ENCODE data around the gene MYL7. TPM values are rescaled to one million over a fixed set of nuclear protein-coding genes. Genes with fewer than 3 reads are reported as not detected.

Gene MYL7
- total and polyA plus RNA-seq, 10 donors, result 0.22 to 1.6 TPM; not detected in 8

GRCh38 chr7:44153948-44154335, 12.8 kb upstream of the MYL7 start:
- H3K4me1 ChIP-seq, result peaks cover 0 to 18% (median 4%) of the 10 kb centered on the region in 6 donors
- H3K9me3 ChIP-seq, result no peaks in the 10 kb centered on the region
- H3K4me3 ChIP-seq, result no peak overlapping the region
- H3K36me3 ChIP-seq, result no peaks in the 10 kb centered on the region
- no peak overlapping the region for H3K27ac ChIP-seq
- no peak for TF ChIP-seq CTCF (IDR thresholded peaks at IDR 0.05 in 8 of 11, conservative IDR thresholded peaks at IDR 0.05 in 3 of 11)
- TF ChIP-seq POLR2AphosphoS5 (IDR thresholded peaks at IDR 0.05), result no peak
- no peak for TF ChIP-seq POLR2A (IDR thresholded peaks at IDR 0.05)
- WGBS, 5 donors, result 87 to 99% (median 91%) methylated on average over 5 of the region's 5 CpGs
- intact Hi-C loops (cut with DNase I; ENCODE audit: low total_unique reads), result no loop called here
- H3K27me3 ChIP-seq (replicated peaks in 1 of 7), result no peaks in the 10 kb centered on the region
- DNase-seq, result no peak

- no peaks in the 10 kb centered on the region for H3K27me3 ChIP-seq (replicated peaks in 1 of 7)
- DNase-seq, result no peak
- intact Hi-C loops (cut with DNase I; ENCODE audit: low total_unique reads), result no loop called here
- WGBS, 5 donors, result 83 to 90% (median 89%) methylated on average over 18 to 22 of the region's 22 CpGs
- H3K4me3 ChIP-seq, result no peak overlapping the region
- TF ChIP-seq POLR2AphosphoS5 (IDR thresholded peaks at IDR 0.05) (no peak), CTCF (IDR thresholded peaks at IDR 0.05 in 8 of 11, conservative IDR thresholded peaks at IDR 0.05 in 3 of 11) (no peak), POLR2A (IDR thresholded peaks at IDR 0.05) (no peak)
- no peak overlapping the region for H3K27ac ChIP-seq
- H3K4me1 ChIP-seq, result peaks cover 0 to 18% (median 4%) of the 10 kb centered on the region in 6 donors
- H3K36me3 ChIP-seq, result no peaks in the 10 kb centered on the region
- no peaks in the 10 kb centered on the region for H3K9me3 ChIP-seq
Observed at GRCh38 chr7:44152971-44153947, 12.1 kb upstream of the MYL7 start.

- intact Hi-C loops (cut with DNase I; ENCODE audit: low total_unique reads), result no loop called here
- Histone ChIP-seq H3K36me3 (no peaks in the 10 kb centered on the region), H3K27me3 (replicated peaks in 1 of 7) (no peaks in the 10 kb centered on the region), H3K4me1 (peaks cover 0 to 18% (median 4%) of the 10 kb centered on the region in 6 donors), H3K27ac (no peak overlapping the region), H3K4me3 (no peak overlapping the region), H3K9me3 (no peaks in the 10 kb centered on the region)
- DNase-seq, result no peak
- 87 to 95% (median 92%) methylated on average over 9 of the region's 9 CpGs for WGBS, 5 donors
- TF ChIP-seq CTCF (IDR thresholded peaks at IDR 0.05 in 8 of 11, conservative IDR thresholded peaks at IDR 0.05 in 3 of 11) (no peak), POLR2AphosphoS5 (IDR thresholded peaks at IDR 0.05) (no peak), POLR2A (IDR thresholded peaks at IDR 0.05) (no peak)
Observed at GRCh38 chr7:44151956-44152355, 10.8 kb upstream of the MYL7 start.

Data from spleen (tissue), 11 donors.